Spleen (tissue), 11 donors: ENCODE measurements around the gene ELFN1. TPM values are rescaled to one million over a fixed set of nuclear protein-coding genes. Genes with fewer than 3 reads are reported as not detected.

Experiments used
- DNase-seq: peaks from one replicate; pipeline ENCODE4 v3.0.0-alpha.2; 2020
- H3K27ac ChIP-seq, 8 donors: fragments of 200-600 bp; sonication (generic) in 7 of 8; 1 replicate in 4 of 8; 2 replicates in 4 of 8; pipeline versions ENCODE4 v1.5.0 to v1.8.0; 2016 to 2021; ENCODE audit warnings: inconsistent platforms in 4 of 8, mild to moderate bottlenecking in 4 of 8, moderate library complexity in 1 of 8
- H3K27me3 ChIP-seq, 7 donors: fragments of 200-600 bp; sonication (generic) in 6 of 7; replicated peaks in 1 of 7; 1 replicate in 4 of 7; 2 replicates in 3 of 7; pipeline versions ENCODE4 v1.5.0 to v1.8.0; 2016 to 2021; ENCODE audit warnings: inconsistent platforms in 3 of 7, mild to moderate bottlenecking in 1 of 7
- H3K36me3 ChIP-seq, 6 donors: fragments of 200-600 bp; sonication (generic) in 5 of 6; 1 replicate in 4 of 6; 2 replicates in 2 of 6; pipeline versions ENCODE4 v1.5.0 to v1.8.0; 2016 to 2021; ENCODE audit warnings: inconsistent platforms in 2 of 6
- H3K4me1 ChIP-seq, 6 donors: fragments of 200-600 bp; sonication (generic) in 5 of 6; 1 replicate in 3 of 6; 2 replicates in 3 of 6; pipeline versions ENCODE4 v1.5.0 to v1.8.0; 2016 to 2021; ENCODE audit warnings: inconsistent platforms in 3 of 6
- H3K4me3 ChIP-seq, 8 donors: fragments of 200-600 bp; sonication (generic) in 7 of 8; 1 replicate in 4 of 8; 2 replicates in 4 of 8; pipeline versions ENCODE4 v1.5.0 to v1.8.0; 2016 to 2021; ENCODE audit warnings: inconsistent platforms in 4 of 8, mild to moderate bottlenecking in 4 of 8, moderate library complexity in 2 of 8
- H3K9me3 ChIP-seq, 8 donors: fragments of 200-600 bp; sonication (generic) in 7 of 8; 1 replicate in 4 of 8; 2 replicates in 4 of 8; pipeline versions ENCODE4 v1.5.0 to v1.8.0; 2016 to 2021; ENCODE audit warnings: inconsistent platforms in 4 of 8
- POLR2A ChIP-seq, 3 donors: fragments of 450-650 bp; IDR thresholded peaks; one replicate each; pipeline ENCODE4 v1.5.1; 2017; ENCODE audit warnings: antibody characterized with exemption in 3 of 3, mild to moderate bottlenecking in 1 of 3
- POLR2AphosphoS5 ChIP-seq, 3 donors: sonication (generic); formaldehyde crosslinking; IDR thresholded peaks; one replicate each; pipeline ENCODE4 v1.5.1; 2017; ENCODE audit warnings: antibody characterized with exemption in 3 of 3
- WGBS, 5 donors: extraction: QIAGEN DNeasy Blood & Tissue Kit in 3 of 5; methylation state at CpG; one replicate each; pipeline versions ENCODE4 v1.1.5 to v1.1.7; 2013 to 2018; 5-methylcytosine and 5-hydroxymethylcytosine counted together
- intact Hi-C: fragments of 100-400 bp; cut with DNase I; formaldehyde crosslinking; loops from one replicate; pipeline ENCODE4 v1.15.0; 2023; ENCODE audit warnings: low total_unique reads
- polyA plus RNA-seq, 3 donors: library from polyadenylated mRNA; stranded (reverse); fragments of 200-250 nt; gene quantifications; one replicate each; pipeline ENCODE4 v1.2.1, GENCODE V29; 2013
- total RNA-seq, 7 donors: library from RNA; depleted of rRNA in 3 of 7; stranded (reverse); fragments of >200 nt in 3 of 7; fragmentation: NEBNext Ultra II Directional in 4 of 7; extraction: Animal tissue kit (Norgen Biotek cat#: 25700) in 4 of 7; gene quantifications; one replicate each; pipeline versions ENCODE4 v1.1.0 to v1.2.1, GENCODE V29; 2016 to 2021
- TF ChIP-seq, protein P1 (sequence below), 11 experiments: fragments of 200-600 bp in 7 of 11; fragments of 450-650 bp in 4 of 11; sonication (generic) in 4 of 11; IDR thresholded peaks in 8 of 11; conservative IDR thresholded peaks in 3 of 11; 1 replicate in 7 of 11; 2 replicates in 4 of 11; pipeline versions ENCODE4 v1.4.0 to v1.8.0; 2016 to 2021; ENCODE audit warnings: antibody characterized with exemption in 11 of 11, inconsistent platforms in 4 of 11, mild to moderate bottlenecking in 1 of 11
- donor health status: healthy with polysubstance abuse.
- donor health status: DM: no; HTN: no; CAD: no; lungs with moderate emphysema.
- donor health status: DM: no; HTN: no; CAD: no.
- donor health status: Bipolar disorder and iron deficiency.
- donor health status: healthy.
- donor health status: DM: no; HTN: no; CAD: no.
- donor health status: DM: yes; HTN: yes; CAD: no.

The ELFN1 gene
- total and polyA plus RNA-seq, 10 donors, result 0.22 to 3.9 (median 2.4) TPM

DNA sequence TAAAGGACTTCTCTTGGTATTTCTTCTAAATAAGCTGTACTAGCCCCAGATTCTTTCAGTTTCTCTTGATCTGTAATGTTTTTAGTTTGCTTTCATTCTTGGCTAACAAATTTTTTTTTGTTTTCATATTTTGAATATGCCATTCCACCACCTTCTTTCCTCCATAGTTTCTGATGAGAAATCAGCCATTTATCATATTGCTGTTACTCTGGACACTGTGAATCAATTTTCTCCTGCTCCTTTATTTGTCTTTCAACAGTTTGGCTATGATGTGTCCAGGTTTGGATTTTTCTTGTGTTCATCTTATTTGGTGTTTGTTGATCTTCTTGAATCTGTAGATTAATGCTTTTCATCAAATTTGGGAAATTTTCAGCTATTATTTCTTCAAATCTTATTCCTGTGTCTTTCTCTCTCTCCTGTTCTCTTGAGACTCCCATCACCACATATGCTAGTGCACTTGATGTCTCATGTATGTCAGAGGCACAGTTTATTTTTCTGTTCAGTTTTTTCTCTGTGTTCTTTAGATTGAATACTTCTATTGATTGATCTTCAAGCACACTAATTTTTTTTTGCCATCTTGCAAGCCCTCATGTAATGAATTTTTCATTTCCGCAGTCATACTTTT lies 15.0 kb downstream of the ELFN1 start:
- Histone ChIP-seq H3K4me1 (no peaks in the 10 kb centered on the region), H3K27me3 (peaks cover 0 to 11% (median 0%) of the 10 kb centered on the region in 7 donors), H3K4me3 (no peak overlapping the region), H3K36me3 (peaks cover 0 to 4% (median 0%) of the 10 kb centered on the region in 6 donors), H3K9me3 (peaks cover 3 to 54% (median 39%) of the 10 kb centered on the region in 8 donors), H3K27ac (no peak overlapping the region)
- intact Hi-C loops, result no loop called here
- no peak for TF ChIP-seq POLR2A (IDR thresholded peaks at IDR 0.05)
- no peak for TF ChIP-seq POLR2AphosphoS5 (IDR thresholded peaks at IDR 0.05)
- TF ChIP-seq, protein P1, sequence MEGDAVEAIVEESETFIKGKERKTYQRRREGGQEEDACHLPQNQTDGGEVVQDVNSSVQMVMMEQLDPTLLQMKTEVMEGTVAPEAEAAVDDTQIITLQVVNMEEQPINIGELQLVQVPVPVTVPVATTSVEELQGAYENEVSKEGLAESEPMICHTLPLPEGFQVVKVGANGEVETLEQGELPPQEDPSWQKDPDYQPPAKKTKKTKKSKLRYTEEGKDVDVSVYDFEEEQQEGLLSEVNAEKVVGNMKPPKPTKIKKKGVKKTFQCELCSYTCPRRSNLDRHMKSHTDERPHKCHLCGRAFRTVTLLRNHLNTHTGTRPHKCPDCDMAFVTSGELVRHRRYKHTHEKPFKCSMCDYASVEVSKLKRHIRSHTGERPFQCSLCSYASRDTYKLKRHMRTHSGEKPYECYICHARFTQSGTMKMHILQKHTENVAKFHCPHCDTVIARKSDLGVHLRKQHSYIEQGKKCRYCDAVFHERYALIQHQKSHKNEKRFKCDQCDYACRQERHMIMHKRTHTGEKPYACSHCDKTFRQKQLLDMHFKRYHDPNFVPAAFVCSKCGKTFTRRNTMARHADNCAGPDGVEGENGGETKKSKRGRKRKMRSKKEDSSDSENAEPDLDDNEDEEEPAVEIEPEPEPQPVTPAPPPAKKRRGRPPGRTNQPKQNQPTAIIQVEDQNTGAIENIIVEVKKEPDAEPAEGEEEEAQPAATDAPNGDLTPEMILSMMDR (IDR thresholded peaks at IDR 0.05 in 8 of 11, conservative IDR thresholded peaks at IDR 0.05 in 3 of 11), result no peak
- WGBS, 5 donors, result 92 to 100% (median 94%) methylated on average over 1 of the region's 1 CpG
- no peak for DNase-seq

DNA sequence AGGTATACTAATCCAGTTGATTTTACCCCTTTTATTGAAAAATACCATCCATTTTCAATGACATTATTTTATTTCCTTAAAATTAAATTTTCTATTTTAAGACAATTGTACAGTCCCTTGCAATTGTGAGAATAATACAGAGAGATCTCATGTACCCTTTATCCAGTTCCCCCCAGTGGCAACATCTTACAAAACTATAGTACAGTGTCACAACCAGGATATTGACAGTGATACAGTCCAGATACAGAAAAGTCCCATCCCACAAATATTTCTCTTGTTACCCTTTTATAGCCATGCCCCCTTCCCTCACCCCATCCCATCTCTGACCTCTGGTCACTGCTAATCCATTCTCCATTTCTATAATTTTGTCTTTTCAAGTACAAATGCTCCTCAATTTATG lies 18.5 kb downstream of the ELFN1 start:
- TF ChIP-seq, protein P1 (IDR thresholded peaks at IDR 0.05 in 8 of 11, conservative IDR thresholded peaks at IDR 0.05 in 3 of 11), result no peak
- no peak for TF ChIP-seq POLR2AphosphoS5 (IDR thresholded peaks at IDR 0.05)
- no peak for TF ChIP-seq POLR2A (IDR thresholded peaks at IDR 0.05)
- peaks cover 0 to 4% (median 0%) of the 10 kb centered on the region in 6 donors for H3K36me3 ChIP-seq
- no peak overlapping the region for H3K4me3 ChIP-seq
- peaks cover 3 to 32% (median 22%) of the 10 kb centered on the region in 8 donors for H3K9me3 ChIP-seq
- no peak overlapping the region for H3K27ac ChIP-seq
- H3K4me1 ChIP-seq, result no peaks in the 10 kb centered on the region
- peaks cover 0 to 12% (median 0%) of the 10 kb centered on the region in 7 donors for H3K27me3 ChIP-seq
- intact Hi-C loops, result no loop called here
- DNase-seq, result no peak

DNA sequence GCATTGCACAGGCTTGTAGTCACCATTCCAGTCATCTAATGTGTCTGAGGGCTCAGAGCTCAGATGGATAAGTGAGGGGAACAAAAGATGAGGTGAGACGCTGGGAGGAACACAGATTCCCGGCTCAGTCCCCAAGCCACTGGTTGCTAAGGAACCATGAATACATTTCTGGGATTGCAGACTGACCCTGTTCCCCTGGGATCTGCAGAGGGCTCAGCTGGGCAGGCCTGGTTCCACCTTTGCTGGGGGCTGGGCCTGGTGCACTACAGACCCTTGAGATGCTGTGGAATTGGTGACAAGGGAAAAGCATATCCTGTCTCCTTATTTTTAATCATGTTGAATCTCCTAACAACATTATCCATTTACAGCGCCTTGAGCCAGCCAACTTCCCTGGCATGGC lies 19.2 kb downstream of the ELFN1 start:
- TF ChIP-seq POLR2AphosphoS5 (IDR thresholded peaks at IDR 0.05) (no peak), POLR2A (IDR thresholded peaks at IDR 0.05) (no peak)
- TF ChIP-seq, protein P1 (IDR thresholded peaks at IDR 0.05 in 8 of 11, conservative IDR thresholded peaks at IDR 0.05 in 3 of 11), result no peak
- Histone ChIP-seq H3K9me3 (peaks cover 0 to 24% (median 14%) of the 10 kb centered on the region in 8 donors), H3K4me1 (no peaks in the 10 kb centered on the region), H3K27ac (no peak overlapping the region), H3K27me3 (peaks cover 0 to 15% (median 0%) of the 10 kb centered on the region in 7 donors), H3K36me3 (peaks cover 0 to 4% (median 0%) of the 10 kb centered on the region in 6 donors), H3K4me3 (no peak overlapping the region)
- intact Hi-C loops, result no loop called here
- 89 to 96% (median 93%) methylated on average over 3 of the region's 3 CpGs for WGBS, 5 donors
- DNase-seq, result peak; percentile 49

DNA sequence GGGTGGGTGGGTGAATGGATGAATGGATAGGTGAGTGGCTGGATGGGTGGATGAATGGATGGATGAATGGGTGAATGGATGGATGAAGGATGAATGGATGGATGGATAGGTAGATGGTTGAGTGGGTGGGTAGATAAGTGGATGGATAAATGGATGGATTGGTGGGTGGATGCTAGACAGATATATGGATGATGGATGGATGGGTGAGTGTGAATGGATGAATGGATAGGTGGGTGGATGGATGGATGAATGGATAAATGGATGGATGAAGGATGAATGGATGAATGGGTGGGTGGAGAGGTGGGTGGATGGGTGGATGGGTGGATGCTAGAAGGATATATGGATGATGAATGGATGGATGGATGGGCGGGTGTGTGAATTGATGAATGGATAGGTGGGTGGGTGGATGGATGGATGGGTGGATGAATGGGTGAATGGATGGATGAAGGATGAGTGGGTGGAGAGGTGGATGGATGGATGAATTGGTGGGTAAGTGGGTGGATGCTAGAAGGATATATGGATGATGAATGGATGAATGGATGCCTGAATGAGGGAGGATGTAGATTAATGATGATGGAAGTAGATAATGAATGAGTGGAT lies 20.4 kb downstream of the ELFN1 start:
- WGBS, 5 donors, result 52 to 100% (median 94%) methylated on average over 1 of the region's 1 CpG
- Histone ChIP-seq H3K27ac (no peak overlapping the region), H3K4me3 (no peak overlapping the region), H3K27me3 (peaks cover 0 to 15% (median 0%) of the 10 kb centered on the region in 7 donors), H3K36me3 (peaks cover 0 to 4% (median 0%) of the 10 kb centered on the region in 6 donors), H3K9me3 (peaks cover 0 to 13% (median 3%) of the 10 kb centered on the region in 8 donors), H3K4me1 (no peaks in the 10 kb centered on the region)
- intact Hi-C loops, result no loop called here
- TF ChIP-seq POLR2AphosphoS5 (IDR thresholded peaks at IDR 0.05) (no peak), POLR2A (IDR thresholded peaks at IDR 0.05) (no peak)
- TF ChIP-seq, protein P1 (IDR thresholded peaks at IDR 0.05 in 8 of 11, conservative IDR thresholded peaks at IDR 0.05 in 3 of 11), result no peak
- no peak for DNase-seq
